ENCODE data around the gene B3GNT7.
A peak's percentile ranks its signal among the peaks of the same experiment; 100 is the strongest.
"Not testable (repeated sequence)": the region's sequence is repeated elsewhere in the genome, so short reads cannot be mapped to it uniquely, and the experiment has no call there.

B3GNT7 gene

DNA sequence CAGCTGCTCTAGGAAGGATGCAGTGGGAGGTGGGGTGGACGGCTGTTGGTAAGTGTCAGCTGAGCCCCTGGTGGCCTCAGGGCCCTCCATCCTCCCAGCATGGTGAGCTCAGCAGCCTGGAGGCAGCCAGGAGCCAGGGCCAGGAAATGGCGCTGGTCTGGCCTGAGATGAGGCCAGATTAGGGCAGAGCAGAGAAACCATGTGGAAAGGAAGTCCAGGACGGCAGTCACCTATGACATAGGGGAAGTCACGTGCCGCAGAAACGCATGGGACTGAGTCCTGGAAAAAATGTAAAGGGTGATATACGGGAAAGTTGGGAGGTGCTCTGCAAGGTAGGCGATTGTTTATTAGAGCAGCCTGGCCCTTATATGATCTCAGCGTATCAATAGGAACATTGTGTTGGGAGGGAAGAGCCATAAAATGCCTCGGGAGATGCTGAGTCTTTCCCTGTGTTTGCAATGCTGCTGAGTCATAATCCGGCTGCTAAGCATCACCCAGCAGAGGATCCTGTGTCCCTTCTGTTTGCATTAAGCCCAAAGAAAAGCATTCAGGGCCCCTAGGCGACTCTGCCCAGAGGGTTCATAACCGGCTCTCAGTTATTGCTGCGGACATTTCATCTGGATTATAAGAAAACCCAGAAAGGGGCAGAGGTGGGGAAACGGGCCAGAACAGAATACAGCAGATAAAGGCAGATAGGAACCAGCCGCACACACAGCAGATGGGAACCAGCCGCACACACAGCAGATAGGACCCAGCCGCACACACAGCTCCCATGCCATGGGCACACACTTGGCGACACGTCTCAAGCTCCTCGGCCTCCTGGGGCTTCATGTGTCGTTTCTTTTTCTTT lies 30.3 kb upstream of the B3GNT7 start:
- peak; percentile 72 for DNase-seq (ENCODE audit: low spot score)

DNA sequence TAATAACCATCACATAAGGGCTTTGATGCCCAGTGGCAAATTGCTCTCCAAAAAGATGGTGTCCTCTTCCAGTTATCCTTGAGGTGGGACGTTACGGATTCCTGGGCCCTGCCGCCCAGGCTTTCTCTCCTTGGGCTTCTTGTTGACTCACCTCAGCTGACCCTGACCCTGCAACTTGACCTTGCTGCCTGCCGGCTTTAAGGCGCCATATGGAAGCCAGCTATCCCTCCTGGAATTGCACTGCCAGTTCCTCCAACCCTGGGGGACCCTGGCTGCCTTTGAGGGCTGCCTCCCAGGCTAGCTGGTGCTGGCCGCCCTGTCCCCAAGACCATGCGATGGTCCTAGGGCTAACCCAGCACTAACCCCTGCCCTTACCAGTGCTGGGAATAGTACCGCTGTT lies 28.3 kb upstream of the B3GNT7 start:
- DNase-seq (ENCODE audit: low spot score), result no peak

DNA sequence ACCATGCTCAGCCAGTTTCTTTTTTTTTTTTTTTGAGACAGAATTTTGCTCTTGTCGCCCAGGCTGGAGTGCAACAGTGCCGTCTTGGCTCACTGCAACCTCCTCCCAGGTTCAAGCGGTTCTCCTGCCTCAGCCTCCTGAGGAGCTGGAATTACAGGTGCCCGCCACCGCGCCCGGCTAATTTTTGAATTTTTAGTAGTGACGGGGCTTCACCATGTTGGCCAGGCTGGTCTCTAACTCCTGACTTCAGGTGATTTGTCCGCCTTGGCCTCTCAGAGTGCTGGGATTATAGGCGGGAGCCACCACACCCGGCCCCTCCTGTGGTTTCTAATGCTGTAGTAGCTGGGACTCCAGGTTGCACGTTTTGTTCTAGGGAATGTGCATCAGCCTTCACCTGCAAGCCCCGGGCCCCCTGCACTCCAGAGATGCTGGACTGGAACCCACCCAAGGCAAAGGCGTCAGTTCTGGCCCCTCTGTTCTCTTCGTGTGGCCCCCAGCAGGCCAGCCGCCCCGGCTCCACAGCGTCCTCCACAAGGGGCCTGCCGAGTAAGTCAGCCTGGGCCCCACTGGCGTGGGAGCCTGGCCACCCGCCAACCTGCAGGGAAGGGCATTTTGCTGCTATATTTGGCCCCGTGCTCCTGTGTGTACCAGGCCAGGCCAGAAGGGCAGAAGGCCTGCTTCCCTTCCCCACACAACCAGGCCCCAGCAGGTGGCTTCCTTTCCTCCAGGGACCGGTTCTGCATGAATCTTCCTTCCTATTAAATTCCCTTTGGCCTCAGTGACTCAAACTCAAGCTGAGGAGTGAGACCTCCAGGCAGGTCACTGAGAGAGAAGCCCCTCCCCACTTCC lies 25.7 kb upstream of the B3GNT7 start:
- no peak for DNase-seq (ENCODE audit: low spot score)

DNA sequence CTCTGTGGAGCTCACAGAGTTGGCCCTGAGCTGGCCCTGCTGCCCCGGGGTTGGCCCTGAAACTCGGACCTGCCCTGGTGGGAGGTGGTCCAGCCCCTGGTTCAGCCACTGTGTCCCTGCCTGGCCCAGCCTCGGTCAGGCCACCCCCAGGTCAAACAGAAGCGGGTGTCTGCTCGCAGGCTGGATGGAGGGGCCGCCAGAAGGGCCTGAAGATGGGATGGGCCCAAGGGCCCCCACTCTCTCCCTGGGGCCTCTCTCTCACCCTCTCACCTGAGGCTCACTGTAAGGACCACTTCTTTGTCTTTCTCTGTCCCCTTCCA lies 25.1 kb upstream of the B3GNT7 start:
- no peak for DNase-seq (ENCODE audit: low spot score)

DNA sequence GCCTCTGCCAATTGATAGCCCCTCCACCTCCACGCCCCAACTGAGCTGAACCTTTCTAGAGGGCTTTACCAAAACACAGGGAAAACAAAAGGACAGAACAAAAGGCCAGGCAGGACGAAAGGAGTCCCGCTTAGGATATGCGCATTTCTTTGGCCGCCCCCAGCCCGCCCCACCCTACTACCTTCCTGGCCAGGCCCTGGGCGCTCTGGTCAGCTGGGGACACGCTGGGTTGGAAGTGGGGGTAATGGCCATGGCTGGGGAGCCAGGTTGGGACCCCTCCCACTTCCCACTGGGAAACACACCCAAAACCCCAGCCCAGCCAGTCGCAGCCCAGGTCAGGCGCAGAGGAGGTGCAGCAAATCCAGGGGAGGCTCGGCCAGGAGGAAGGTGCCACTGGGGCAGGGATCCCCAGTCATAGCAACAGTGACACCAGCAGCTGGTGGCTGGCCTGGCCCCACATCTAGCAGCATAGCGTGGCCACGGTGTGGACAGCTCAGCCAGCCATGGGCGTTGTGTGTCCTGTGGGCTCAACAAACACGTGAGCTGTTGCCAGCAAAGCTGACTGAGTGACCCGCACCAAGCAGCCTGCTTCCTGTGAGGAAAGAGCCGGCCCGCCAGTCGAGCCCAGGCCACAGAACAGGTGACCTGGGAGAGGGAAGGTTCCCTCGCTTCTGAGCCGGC lies 24.6 kb upstream of the B3GNT7 start:
- no peak for DNase-seq (ENCODE audit: low spot score)

DNA sequence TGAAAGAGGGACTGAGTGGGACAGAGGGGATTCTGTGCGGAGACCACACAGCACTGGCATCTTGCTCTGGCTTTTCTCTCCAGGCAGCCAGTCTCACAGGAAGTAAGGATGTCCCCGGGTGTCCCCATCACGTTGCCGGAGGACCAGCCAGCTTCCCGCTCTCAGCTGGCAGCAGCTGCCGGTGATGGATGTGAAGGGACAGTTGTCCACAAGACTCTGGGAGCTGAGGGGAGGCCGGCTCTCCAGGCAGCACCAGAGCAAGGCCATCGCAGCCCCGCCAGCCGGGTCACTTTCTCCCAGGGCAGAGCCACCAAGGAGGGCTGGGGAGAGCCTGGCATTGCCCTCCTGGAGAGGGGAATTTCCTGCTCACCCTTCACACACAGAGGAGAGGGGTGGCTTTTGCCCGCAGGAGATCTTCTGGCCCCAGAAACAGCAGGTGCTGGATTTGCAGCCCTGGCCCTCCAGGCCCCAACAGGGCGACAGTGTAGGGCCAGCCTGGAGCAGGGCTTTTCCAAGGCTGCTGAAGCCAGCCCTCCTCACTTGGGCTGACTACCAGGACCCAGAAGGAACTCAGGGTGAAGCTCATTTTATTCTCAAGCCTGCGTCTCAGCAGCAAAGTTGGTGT lies 24.0 kb upstream of the B3GNT7 start:
- no peak for DNase-seq (ENCODE audit: low spot score)

DNA sequence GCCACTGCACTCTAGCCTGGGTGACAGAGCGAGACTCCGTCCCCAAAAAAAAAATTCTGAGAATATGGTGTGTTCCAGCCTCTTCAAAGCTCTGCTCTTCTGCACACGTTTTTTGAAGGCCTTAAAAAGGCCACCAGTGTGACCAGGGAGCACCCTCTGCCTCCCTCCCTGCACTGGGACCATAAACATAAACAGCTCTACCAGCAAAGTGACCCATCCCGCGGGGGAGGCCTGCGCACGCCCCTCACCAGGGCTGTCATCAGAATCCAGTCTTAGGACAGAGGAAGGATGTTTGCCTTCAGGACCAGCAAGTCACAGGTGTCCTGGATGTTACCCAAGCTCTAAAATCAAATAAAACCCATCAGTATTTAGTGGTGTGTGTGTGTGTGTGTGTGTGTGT lies 23.2 kb upstream of the B3GNT7 start:
- DNase-seq (ENCODE audit: low spot score), result no peak

DNA sequence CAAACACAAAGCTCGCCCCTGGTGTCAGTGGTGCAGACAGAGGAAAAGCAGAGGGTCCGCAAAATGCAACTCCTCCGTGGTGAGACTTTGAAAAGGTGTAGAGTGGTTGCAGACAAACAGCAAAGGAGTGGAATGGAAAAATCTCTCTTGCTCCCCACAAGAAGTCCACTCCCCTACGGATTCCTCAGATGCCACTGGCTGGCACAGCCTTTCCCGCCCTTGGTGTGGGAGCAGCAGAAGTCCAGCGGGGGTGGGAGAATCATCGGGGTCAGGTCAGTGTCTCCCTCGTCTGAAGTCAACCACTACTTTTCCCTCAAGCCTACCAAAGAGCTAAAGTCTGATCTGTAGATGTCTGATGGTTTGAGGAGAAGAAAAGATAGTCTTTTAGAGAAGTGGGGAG lies 22.3 kb upstream of the B3GNT7 start:
- no peak for DNase-seq (ENCODE audit: low spot score)

DNA sequence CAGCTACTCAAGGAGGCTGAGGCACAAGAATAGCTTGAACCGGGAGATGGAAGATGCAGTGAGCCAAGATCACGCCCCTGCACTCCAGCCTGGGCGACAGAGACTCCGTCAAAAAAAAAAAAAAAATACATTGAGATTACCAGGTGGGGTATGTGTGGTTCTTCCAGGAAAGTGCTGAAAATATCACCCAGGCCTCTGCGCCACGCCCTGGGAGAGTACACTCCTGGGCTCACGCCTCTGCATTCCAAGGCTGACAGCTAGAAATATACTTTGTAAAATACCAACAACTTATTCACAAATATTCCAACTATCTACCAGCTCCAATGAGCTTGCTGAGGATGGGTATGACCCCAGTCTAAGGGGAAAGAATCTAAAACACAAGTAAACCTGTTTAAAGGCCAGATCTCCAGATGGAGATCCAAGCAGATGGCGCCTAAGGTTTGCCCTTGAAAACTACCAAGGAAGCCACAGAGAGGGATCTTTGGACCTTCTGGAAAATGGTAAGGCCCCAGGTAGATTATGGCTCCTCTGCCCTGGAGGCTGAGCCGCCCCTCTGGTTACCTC lies 21.6 kb upstream of the B3GNT7 start:
- no peak for DNase-seq (ENCODE audit: low spot score)

DNA sequence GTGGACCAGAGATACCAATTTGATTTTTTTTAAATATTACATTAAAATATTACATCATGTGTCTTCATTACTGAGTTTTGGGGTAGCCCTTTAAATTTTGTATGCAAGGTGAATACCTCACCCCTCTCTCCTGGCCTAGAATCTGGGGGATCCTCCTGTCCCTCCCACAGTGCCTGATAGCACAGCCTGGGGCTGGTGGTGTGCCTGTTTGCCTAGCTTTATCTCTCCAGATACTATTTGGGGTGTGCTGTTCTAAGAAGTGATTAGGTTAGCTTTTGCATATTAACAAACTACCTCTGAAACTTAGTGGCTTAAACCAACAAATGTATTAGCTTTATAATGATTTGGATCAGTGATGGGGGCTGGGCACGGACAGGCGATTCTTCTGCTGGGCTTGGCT lies 20.7 kb upstream of the B3GNT7 start:
- DNase-seq (ENCODE audit: low spot score), result no peak

DNA sequence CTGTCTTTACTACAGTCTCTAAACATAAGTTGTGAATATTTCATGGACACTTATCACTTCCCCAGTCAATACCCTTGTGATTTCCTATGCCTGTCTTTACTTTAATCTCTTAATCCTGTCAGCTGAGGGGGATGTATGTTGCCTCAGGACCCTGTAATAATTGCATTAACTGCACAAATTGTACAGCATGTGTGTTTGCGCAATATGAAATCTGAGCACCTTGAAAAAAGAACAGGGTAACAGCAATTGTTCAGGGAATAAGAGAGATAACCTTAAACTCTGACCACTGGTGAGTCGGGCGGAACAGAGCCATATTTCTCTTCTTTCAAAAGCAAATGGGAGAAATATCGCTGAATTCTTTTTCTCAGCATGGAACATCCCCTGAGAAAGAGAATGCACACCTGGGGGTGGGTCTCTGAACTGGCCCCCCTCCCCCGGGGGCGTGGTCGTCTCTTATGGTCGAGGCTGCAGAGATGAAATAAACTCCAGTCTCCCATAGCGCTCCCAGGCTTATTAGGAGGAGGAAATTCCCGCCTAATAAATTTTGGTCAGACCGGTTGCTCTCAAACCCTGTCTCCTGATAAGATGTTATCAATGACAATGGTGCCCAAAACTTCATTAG lies 19.4 kb upstream of the B3GNT7 start:
- DNase-seq (ENCODE audit: low spot score), result not testable (repeated sequence)

DNA sequence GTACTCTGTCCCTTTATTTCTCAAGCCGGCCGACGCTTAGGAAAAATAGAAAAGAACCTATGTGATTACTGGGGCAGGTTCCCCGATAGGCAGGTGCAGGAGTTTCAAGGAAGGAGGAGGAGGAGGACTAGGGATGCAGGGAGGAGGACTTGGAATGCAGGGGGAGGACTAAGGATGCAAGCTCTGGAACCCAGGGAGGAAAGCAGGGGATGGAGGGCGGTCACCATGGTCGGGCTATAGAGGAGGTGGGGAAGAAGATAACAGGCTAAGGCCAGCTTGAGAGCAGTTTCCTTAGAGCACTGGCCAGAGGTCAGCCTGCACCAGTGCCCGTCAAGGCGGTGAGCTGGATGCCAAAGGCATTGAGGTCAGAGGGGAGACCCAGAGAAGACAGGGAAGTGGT lies 18.7 kb upstream of the B3GNT7 start:
- no peak for DNase-seq (ENCODE audit: low spot score)

DNA sequence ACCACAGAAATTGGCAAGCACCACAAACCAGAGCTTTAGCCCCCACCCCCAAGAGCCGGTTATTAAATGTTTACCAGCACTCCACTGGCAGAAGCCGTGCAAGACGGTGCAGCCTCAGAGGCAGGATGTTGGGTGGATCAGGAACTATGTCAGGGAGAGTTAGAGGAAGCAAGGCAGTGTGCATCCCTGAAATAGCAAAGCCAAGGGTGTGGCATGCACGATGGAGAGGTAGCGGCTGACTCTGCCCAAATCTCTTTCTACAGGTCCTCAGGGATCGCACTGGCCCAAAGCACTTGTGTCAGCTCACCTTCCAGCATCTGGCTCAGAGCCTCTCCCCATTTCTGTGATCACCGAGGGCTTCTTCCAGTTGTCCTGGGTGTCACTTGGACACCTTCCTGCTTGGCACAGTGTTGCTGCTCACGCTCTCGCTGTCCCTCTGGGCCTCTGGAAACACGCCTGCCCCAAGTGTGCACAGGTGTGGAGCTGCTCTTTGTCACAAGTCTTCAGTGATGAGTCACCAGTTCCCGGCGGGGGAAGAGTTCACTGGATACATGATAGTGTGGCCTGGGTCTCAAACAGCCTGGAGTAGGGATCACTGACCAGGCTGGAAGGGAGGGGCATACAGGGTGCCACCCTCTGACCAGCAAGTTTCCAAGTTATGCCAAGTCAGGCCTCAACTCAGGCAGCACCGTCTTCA lies 17.3 kb upstream of the B3GNT7 start:
- peak; percentile 72 for DNase-seq (ENCODE audit: low spot score)

DNA sequence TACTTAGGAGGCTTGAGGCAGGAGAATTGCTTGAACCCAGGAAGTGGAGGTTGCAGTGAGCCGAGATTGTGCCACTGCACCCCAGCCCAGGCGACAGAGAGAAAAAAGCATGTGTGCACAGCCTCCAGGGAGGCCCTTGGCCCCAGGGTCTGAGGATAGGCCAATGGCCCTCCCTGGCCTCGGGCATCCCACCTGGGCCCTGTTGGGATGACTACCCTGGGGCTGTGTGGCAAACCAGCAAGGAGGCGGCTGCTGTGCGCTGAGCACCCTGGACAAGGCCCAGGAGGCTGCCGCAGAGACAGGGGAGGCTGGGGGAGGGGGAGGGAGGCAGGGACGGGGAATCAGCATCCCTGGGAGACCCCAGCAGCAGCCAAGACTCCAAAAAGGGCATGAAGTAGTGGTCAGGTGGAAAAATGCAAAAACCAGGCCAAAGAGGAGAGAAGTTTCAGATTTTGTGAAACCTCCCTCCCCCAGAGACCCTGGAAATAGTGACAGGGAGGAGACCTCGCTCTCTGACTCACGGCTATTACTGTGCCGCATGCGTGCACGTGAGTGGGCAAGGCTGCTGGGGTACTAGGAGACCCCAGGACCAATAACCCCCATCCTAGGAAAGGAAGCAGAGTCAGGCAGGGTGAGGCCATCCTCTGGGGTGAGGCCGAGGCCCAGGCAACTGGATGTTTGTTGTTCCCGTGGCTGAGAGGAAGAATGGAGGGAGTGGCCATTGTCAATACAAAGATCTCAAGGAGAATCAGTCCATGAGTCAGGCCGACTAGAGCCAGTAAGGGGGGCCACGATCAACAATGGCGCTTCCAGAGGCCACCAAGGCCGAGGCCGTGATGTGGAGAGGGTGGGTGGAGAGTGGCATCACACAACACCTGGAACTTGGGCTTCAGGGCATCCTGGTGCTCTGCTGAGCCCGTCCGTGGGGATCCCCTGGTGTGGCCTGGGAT lies 16.0 kb upstream of the B3GNT7 start:
- no peak for DNase-seq (ENCODE audit: low spot score)

DNA sequence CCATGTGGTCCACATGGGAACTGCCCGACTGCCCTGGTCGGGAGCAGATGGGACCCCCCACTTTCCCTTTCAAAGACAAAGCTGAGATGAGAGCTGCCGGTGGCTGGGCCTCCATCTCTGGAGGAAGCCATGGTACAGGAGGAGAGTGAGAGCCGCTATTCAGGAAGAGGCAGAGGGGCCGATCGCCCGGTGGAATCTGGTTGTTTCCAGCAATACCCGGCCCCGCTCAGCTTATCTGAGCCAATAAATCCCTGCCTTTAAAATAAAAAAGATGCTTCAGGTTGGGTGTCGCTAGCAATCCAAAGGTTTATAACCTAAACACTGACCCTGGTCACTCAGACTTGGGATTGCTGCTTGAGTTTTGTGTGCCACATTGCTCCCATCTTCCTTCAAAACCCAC lies 15.2 kb upstream of the B3GNT7 start:
- no peak for DNase-seq (ENCODE audit: low spot score)

DNA sequence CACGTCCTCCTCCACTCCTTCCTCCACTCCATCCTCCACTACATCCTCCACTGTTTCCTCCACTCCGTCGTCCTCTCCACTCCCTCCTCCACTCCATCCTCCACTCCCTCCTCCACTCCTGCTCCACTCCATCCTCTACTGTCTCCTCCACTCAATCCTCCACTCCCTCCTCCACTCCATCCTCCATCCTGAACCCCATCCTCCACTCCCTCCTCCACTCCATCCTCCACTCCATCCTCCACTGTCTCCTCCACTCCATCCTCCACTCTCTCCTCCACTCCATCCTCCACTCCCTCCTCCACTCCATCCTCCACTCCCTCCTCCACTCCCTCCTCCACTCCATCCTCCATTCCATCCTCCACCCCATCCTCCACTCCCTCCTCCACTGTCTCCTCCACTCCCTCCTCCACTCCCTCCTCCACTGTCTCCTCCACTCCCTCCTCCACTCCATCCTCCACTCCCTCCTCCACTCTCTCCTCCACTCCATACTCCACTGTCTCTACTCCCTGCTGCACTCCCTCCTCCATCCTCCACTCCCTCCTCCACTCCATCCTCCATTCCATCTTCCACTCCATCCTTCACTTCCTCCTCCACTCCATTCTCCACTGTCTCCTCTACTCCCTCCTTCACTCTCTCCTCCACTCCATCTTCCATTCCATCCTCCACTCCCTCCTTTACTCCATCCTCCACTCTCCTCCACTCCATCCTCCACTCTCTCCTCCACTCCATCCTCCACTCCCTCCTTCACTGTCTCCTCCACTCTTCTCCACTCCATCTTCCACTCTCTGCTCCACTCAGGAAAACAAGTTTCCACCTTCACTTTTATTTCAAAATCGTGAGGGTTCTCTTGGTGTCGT lies 14.3 kb upstream of the B3GNT7 start:
- DNase-seq (ENCODE audit: low spot score), result no peak

DNA sequence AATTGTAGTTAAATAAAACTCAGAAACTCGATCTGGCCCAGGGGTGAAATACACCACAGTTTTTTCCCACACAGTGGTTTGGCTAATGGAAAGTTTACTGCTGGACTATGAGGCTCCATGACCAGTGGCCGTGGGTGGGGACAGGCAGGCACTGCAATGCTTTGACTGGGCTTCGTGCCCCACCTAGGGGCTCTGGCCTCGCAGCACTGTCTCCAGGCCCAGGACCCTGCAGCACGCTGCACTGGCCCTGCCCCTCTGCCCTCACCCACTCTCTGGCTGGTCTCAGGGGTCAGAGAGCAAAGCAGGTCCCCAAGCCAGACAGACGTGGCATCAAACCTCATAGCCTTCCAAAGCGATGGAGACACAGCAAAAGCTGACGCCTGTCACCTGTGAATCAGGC lies 13.4 kb upstream of the B3GNT7 start:
- no peak for DNase-seq (ENCODE audit: low spot score)

DNA sequence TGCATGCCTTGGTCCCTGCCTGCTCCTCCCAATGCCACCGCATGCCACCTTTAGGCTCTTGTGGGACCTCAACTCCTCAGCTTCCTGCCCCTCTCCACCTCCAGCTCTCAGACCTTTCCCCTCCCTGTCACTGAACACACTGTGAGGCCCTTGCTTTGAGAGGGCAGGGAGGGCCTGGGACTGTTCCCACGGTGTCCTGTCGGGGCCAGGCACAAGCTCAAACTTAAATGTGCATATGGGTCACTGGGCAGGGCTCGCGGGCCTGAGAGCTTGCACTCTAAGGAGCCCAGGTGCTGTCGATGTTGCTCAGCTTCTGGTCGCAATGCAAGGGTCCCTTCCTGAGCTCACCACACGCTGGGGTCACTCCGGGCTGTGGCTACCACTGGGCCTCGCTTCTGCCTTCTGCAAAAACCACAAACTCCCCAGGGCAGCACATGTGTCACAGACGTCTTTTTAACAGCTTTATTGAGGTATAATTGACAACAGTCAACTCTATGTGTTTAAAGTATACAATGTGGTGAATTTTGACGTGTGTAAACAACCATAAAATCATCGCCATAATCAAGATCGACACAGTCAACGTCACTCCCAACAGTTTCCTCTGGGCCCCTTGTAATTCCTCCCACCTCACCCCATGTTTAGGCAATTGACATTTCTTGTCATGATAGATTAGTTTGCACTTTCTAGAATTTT lies 11.9 kb upstream of the B3GNT7 start:
- DNase-seq (ENCODE audit: low spot score), result no peak

DNA sequence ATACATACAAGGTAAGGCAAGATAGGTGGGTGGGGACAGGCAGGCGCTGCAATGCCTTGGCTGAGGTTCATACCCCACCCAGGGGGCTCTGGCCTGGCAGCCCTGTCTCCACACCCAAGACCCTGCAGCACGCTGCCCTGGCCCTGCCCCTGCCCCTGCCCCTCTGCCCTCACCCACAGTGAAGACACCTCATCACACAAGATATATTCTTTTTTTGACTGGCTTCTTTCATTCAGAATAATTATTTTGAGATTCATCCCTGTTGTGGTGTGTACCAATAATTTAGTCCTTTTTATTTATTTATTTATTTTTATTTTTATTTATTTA lies 11.4 kb upstream of the B3GNT7 start:
- DNase-seq (ENCODE audit: low spot score), result no peak
